Left ventricle myocardium inferior (tissue), 1 donor: ENCODE data around the gene HES7. TPM values are rescaled to one million over a fixed set of nuclear protein-coding genes. Genes with fewer than 3 reads are reported as not detected.

Source experiments
- DNase-seq: peaks from one replicate; pipeline ENCODE4 v3.0.0-alpha.2; 2020
- H3K27ac ChIP-seq: fragments of 200-600 bp; replicated peaks from 2 replicates; pipeline ENCODE4 v1.8.0; 2021
- H3K27me3 ChIP-seq: fragments of 200-600 bp; 2 replicates; pipeline ENCODE4 v1.8.0; 2021; ENCODE audit warnings: low read depth
- H3K36me3 ChIP-seq: fragments of 200-600 bp; 2 replicates; pipeline ENCODE4 v1.8.0; 2021
- H3K4me1 ChIP-seq: fragments of 200-600 bp; 2 replicates; pipeline ENCODE4 v1.8.0; 2021
- H3K4me3 ChIP-seq: fragments of 200-600 bp; 2 replicates; pipeline ENCODE4 v1.8.0; 2021; ENCODE audit warnings: mild to moderate bottlenecking, moderate library complexity
- H3K9me3 ChIP-seq: fragments of 200-600 bp; replicated peaks from 2 replicates; pipeline ENCODE4 v1.8.0; 2021
- CTCF ChIP-seq: fragments of 200-600 bp; IDR thresholded peaks from 2 replicates; pipeline ENCODE4 v1.8.0; 2021; ENCODE audit warnings: antibody characterized with exemption, mild to moderate bottlenecking, borderline replicate concordance
- intact Hi-C: fragments of 100-400 bp; cut with micrococcal nuclease; formaldehyde crosslinking; loops from one replicate; pipeline ENCODE4 v1.11.0; 2022
- total RNA-seq: library from RNA; stranded (reverse); fragmentation: NEBNext Ultra II Directional; extraction: Animal tissue kit (Norgen Biotek cat#: 25700); gene quantifications from one replicate; pipeline ENCODE4 v1.2.1, GENCODE V29; 2021
- donor health status: DM: no; HTN: yes; CAD: no; lungs with severe emphysema.

The HES7 gene
- total RNA-seq, 1 donor from 2014 or later: not detected

DNA sequence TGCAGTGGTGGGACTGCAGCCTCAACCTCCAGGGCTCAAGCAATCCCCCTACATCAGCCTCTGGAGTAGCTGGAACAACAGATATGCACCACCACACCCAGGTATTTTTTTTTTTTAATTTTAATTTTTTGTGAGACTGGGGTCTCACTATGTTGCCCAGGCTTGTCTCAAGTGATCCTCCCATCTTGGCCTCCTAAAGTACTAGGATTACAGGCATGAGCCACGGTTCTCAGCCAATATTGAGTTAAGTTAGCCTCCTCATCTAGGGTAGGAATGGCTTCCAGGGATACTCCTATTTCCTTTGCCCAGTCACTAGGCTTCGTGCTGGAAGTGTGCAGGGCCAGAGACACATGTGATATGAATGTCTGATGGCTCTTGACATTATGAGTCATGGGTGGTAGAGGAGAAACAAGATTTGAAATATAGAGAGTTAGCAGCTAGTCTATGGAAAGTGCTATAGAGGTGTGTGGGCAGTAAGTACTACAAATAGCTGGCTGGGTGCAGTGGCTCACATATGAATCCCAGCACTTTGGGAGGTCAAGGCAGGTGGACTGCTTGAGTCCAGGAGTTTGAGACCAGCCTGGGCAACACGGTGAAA is 8.0 kb upstream of the HES7 start:
- Histone ChIP-seq H3K36me3 (no peaks in the 10 kb centered on the region), H3K9me3 (no peaks in the 10 kb centered on the region), H3K4me3 (no peak overlapping the region), H3K4me1 (peaks cover 8% of the 10 kb centered on the region), H3K27ac (no peak overlapping the region), H3K27me3 (peaks cover 21% of the 10 kb centered on the region)
- intact Hi-C loops: no loop called here
- no peak for TF ChIP-seq CTCF
- no peak for DNase-seq

DNA sequence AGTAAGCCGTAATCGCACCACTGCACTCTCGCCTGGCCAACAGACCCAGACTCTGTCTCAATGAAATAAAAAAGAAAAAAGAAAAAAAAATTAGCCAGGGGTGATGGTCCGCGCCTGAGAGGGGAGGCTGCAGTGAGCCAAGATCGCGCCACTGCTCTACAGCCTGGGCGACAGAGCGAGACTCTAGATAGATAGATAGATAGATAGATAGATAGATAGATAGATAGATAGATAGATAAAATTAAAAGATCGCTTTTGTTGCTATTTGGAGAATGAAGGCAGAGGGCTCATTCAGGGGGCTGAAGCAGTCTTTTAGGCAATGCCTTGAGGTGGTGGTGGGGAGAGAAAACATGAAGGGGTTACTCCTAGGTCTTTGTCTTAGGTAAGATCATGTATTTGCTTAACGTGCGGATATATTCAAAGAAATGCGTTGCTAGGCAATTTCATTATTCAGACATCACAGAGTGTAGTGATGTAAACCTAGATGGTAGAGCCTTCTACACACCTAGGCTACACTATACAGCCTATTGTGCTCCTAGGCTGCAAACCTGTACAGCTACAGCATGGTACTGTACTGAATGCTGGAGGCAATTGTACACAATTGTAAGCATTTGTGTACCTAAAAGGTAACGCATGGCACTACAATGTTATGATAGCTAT is 4.3 kb upstream of the HES7 start:
- Histone ChIP-seq H3K27ac (no peak overlapping the region), H3K9me3 (no peaks in the 10 kb centered on the region), H3K4me3 (no peak overlapping the region), H3K4me1 (peaks cover 43% of the 10 kb centered on the region), H3K27me3 (peaks cover 35% of the 10 kb centered on the region), H3K36me3 (no peaks in the 10 kb centered on the region)
- TF ChIP-seq CTCF: no peak
- DNase-seq: no peak
- intact Hi-C loops: loop anchor here (10.0 kb wide), 1 partner anchor 57 kb away; no protein-coding TSS in a partner anchor

GRCh38 chr17:8126491-8127066 is 2.7 kb upstream of the HES7 start:
- Histone ChIP-seq H3K4me3 (peak overlapping the region; percentile 84), H3K9me3 (no peaks in the 10 kb centered on the region), H3K27ac (peak overlapping the region; percentile 84), H3K36me3 (no peaks in the 10 kb centered on the region), H3K4me1 (peaks cover 60% of the 10 kb centered on the region), H3K27me3 (peaks cover 50% of the 10 kb centered on the region)
- TF ChIP-seq CTCF: no peak
- DNase-seq: no peak
- intact Hi-C loops: loop anchor here (10.0 kb wide), 1 partner anchor 58 kb away; no protein-coding TSS in a partner anchor

GRCh38 chr17:8125947-8126490 is 2.1 kb upstream of the HES7 start:
- peaks cover 50% of the 10 kb centered on the region for H3K27me3 ChIP-seq

More at GRCh38 chr17:8125947-8126490, 2.1 kb upstream of the HES7 start:
- peak overlapping the region; percentile 84 for H3K4me3 ChIP-seq
- no peaks in the 10 kb centered on the region for H3K9me3 ChIP-seq
- no peak for TF ChIP-seq CTCF
- H3K4me1 ChIP-seq: peaks cover 66% of the 10 kb centered on the region
- H3K27ac ChIP-seq: peak overlapping the region; percentile 84
- no peaks in the 10 kb centered on the region for H3K36me3 ChIP-seq
- intact Hi-C loops: loop anchor here (10.0 kb wide), 1 partner anchor 59 kb away; no protein-coding TSS in a partner anchor
- no peak for DNase-seq
